GM15510 (cell line): Measurements from ENCODE around the gene ST6GALNAC6.

Experiments used
- POLR2A ChIP-seq: IDR thresholded peaks from 3 replicates; pipeline ENCODE4 v1.6.1; 2011; ENCODE audit warnings: borderline replicate concordance; ENCODE audit not compliant: insufficient read length; ENCODE audit errors: extremely low read depth

Gene ST6GALNAC6

DNA sequence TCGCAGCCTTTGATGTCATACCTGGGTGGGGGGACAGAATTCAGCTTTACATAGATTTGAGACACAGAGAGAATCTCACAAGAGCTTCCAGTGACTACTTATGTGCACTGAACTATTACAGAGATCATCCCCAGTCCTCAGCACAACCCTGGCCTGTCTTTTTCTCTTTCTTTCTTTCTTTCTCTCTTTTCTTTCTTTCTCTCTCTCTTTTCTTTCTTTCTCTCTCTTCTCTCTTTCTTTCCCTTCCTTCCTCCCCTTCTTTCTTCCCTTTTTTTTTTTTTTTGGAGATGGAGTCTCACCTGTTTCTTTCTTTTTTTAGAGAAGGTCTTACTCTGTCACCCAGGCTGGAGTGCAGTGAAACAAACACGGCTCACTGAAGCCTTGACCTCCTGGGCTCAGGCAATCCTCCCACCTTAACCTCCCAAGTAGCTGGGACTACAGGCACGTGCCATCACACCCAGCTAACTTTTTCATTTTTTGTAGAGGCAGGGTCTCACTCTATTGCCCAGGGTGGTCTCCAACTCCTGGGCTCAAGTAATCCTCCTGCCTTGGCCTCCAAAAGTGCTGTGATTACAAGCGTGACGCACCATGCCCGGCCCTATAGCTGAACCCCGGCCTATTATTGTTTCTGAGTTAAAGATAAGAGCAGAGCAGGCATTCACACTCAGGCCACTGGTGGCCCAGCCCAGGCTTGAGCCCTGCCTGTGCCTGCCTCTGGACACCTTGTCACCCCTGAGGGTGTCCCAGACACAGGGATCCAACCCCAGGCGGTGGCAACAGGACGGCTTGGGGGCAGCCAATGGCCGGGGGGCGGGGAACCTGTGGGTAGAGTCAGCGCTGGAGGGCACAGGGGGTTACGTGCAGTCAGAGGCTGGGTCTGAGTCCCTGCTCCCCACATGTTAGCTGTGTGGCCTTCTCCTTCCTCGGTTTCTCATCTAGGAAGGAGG, 26.8 kb upstream of the ST6GALNAC6 start:
- no peak for TF ChIP-seq POLR2A

DNA sequence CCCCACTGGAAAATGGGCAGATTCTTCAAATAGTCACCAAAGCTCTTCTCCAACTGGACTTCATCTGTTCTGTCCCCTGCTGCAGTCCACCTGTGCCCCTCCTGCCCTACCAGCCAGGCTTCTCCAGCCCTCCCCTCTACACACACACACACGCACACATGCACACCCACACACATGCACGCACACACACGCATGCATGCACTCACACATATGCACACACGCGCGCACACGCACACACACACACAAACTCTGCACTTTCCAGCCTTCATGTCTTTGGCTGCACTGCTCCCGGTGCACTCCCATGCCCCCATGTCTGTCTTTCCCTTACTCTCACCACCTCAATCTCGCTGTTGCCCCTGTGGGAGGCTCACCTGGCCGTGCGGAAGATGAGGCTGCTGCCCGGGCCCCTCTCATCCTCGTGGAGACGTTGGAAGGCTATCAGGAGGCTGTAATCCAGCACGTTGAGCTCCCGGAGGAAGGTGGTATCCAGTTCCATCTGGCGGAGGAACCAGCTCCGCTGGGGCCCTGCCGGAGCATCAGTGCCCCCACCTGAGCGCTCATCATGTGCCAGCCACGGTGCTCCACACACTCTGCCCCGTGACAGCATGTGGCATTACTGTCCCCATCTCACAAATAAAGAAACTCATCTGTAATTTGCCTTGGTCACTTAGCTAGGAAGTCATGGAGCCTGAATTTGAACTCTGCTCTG, 25.5 kb upstream of the ST6GALNAC6 start:
- TF ChIP-seq POLR2A = no peak

DNA sequence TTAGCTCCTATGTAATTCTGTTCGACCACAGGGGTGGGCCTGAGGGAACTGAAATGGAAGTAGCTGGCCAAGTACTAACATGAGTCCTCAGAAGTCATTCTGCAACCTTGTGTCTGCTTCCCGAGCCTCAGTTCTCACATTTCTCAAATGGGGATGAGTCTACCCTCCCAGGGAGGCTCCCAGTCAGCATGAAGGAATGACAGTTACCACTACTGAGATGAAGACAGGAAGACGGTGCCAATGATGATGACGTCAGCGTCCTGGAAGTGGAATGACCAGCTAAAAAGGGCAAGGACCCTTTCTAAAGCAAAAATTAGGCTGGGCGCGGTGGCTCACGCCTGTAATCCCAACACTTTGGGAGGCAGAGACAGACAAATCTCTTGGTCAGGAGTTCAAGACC, 24.4 kb upstream of the ST6GALNAC6 start:
- no peak for TF ChIP-seq POLR2A

DNA sequence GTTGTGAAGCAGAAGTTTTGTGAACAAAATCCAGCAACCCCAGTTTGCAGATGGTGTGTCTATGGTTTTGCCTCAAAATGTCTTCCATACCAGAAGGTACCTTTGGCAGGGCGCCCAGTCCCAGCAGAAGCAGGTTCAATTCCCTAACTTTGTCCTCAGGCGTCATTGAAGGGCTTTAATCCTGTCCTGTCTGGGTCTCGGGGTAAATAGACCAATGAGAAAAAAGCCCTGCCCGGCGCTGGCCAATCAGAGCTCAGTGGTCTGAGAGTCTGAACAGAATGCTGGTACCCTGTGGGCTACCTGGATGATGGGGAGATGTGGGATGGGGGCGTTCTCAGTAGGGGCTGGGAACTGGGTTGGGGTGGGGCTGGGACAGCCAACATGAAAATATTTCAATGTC, 23.6 kb upstream of the ST6GALNAC6 start:
- no peak for TF ChIP-seq POLR2A

DNA sequence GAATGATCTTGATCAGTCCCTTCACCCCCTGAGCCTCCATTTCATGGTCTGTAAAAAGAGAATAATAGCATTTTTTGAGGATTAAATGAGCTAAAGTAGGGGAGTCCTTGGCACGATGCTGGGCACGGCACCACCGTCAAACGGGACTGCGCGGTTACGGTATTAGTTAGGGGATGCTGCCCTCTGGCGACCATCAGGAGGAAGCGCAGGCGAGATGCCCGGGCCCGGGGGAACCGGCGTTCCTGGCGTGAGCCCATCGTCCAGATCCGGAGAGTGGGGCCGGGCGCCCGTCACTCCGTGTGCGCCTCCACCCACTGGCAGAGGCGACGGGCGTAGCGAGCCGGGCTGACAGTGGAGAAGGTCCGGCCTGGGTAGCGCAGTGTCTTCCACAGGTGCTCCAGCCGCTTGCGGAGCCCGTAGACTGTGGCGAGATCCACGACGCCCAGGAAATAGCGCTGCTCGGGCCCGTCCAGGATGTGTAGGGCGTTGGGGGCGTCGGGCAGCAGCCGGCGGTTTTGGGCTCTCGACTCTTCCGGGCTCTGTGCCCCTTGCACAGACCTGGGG, 22.2 kb upstream of the ST6GALNAC6 start:
- no peak for TF ChIP-seq POLR2A

DNA sequence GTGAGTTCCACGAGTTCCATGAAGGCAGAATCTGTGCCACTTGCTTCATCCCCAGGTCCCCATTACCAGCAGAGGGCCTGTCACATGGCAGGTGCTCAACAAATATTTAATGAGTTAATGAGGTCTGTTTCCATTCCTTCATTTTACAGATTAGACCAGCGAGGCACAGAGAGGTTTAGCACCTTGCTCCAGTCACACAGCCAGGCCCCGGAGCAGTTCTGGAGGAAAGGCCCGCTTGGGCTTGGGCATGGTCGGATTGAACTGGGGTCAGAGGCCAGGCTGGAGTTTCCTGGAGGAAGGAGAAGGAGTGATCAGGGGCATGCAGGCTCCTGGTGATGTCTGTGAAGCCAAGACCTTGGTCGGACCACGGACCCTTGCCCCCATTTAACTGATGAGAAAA, 21.4 kb upstream of the ST6GALNAC6 start:
- no peak for TF ChIP-seq POLR2A

DNA sequence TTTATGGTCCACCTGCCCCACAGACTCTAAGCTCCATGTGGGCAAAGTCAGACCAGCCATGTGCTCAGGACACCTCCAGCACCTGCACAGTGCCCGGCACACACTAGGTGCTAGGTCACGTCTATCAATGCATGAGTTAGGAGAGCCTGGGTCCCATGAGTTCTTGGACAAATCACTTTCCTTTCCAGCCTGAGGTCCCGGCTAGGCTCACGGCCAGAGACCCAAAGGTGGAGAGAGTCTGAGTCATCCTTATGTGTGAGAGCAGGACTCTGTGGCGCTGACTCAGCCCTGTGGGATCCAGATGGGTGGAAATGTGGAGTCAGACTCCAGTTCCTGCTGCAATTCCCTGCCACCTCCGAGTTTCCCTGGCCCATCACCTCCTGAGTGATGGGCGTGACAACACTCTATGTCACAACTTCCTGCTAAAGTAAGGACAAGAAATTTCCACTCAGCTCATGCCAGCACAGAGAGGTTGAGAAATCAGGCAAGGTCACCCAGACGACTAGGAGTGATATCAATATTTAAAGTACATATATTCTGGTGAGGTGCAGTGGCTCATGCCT, 19.9 kb upstream of the ST6GALNAC6 start:
- no peak for TF ChIP-seq POLR2A

DNA sequence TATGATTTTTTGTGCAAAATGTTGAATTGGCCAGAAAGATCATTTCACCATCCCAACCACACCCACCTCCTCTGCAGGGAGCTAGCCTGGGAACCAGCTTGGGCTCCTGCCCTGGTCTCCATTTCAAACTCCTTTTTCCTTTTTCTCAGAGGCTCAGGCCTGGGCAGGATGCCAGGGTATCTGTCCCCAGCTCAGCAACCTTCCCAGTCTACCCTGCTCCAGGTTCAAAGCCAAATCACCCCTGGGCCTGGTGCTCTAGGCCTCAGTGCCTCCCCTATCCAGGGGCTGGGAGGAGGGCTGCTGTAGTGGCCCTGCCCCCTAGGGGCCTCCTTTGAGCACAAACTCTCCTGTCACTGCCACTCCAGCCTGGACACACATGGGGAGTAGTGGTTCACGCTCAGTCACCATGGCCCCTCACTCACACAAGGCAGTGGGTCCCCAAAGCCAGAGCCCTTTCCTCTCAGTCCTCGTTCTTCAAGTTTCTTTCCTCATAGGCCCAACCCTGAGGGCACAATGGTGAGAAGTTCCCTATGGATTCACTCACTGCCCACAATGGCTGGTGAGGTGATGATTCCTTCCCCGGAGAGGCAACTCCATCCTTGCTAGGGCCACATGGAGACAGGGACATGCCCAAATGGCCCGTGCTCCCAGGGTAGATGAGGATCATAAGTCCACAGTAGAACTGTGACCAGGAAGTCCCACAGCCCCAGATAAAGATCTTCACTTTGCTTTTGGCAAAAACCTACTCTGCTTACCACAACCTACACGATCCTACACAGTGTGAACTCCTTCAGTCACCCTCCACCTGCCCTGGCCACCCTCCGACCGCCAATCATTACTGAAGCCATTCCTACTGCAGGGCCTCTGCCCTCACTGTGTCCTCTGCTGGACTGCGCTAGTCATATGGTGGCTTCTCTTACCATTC, 19.0 kb upstream of the ST6GALNAC6 start:
- no peak for TF ChIP-seq POLR2A

DNA sequence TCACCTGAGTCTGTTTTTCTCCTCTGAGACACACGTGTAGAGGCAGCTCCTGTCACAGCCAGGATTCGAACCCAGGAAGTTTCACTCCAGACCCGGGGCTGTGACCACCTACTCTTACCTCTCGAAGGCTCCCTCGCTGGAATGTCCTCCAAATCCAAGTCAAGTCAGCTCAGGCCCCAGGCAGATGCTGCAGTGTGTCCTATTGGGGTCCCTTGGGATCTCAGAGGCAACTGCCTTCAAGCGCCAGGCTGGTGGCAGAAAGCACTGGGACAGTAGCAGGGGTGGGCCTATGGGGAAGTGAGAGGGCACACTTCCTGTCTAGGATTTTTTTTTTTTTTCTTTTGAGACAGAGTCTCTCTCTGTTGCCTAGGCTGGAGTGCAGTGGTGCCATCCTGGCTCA, 18.2 kb upstream of the ST6GALNAC6 start:
- TF ChIP-seq POLR2A = no peak

DNA sequence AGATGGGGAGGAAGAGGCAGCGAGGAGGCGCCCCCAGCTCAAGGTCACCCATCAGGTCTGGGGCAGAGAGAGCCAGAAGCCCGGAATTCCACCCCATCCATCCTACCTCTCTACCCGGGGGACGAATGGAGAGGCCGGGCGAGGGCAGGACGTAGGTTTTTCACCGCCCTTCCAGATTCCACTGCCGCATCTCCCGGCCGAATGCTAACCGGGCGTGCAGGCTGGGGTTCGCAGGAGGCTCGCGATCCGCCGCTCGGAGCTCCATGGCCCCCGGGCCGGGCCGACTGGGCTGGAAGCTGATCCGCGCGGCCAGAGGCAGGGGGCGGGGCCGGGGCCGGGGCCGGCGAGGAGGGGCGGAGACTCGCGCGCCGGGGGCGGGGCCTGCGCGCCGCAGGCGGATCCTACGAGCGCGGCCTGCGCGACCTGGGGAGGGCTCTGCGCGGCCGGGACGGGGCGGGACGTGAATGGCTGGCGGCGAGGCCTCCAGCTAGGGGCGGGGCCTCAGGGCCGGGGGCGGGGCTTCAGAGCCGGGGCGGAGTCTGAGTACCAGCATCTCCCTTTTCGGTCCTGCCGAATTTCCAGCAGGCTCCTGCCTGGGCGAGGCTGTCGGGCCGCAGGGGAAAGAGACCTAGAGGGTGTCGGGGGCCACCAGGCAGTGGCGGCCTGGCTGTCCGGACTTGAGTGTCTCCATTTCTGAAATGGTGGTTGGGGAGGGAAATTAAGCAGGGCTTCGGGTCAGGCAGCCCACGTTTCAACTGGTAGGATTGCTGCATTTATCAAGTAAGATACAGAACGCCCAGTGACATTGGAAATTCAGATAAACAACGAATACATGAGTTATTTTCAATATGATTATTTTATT, 17.5 kb upstream of the ST6GALNAC6 start, which contains the start of gene ST6GALNAC4:
ST6GALNAC4 (minus strand) TSS at position 322 of the 862 bp plus-strand sequence. CDS start 622 bp downstream, outside the sequence.
- peak; percentile 73 for TF ChIP-seq POLR2A

DNA sequence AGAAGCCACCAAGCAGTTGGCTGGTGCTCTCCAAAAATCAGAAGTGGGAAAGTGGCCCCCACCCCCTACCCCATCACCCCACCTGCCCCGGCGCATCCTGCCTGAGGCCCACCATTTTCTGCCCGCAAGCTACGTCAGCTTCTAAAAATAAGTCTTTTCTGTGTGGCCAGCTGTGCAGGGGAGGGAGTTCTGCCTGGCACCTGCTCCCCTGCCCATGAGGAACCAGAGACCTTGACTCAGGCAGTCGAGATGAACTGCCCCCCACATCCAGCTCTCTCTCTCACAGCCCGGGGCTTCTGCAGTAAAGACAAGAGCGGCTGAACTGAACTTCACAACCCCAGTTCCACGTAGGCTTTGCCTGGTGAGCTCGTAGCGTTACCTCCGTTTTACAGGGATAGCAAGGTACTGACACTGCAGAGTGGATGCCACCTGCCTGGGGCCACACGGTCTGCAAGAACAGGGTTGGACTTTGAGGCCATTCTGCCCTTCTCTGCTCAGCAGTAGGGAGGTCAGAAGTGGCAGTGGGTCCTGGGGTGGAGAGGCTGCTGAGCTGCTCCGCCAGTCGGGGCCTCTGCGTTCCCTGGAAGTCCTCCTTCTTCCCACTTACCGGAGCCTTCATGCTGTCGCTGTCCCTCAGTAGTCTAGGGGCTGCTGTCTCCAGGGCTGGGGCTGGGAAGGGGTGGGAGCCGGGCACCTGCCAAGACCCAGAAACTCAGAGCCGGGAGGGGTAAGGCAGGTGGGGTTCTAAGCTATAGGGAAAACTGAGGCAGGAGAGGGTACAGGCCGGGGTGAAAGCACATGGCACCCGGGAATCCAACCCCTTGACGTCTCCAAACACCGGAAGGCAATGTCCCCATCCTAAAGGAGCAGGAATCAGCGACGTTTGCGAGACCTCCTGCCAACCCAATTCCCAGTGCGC, 16.7 kb upstream of the ST6GALNAC6 start:
- peak; percentile 50 for TF ChIP-seq POLR2A

DNA sequence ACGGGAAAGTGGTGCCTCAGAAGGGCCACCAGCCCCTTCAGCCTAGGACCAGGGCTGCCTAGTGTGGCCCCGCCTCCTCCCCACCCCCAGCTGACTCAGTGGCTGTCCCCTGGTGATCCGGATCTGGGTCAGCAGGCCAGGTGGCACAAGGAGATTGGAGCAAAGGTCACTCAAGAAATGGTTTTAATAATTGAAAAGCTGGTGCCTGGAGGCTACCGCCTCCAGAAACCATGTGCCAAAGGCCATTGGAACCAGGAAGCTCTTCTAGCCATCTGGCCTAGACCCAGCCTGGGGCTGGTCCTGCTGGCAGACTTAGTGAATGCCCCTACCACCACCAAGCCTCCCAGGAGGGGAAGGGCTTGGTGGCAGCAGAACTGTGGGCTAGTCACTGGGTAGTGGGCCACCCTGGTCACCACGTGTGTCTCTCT, 15.9 kb upstream of the ST6GALNAC6 start:
- TF ChIP-seq POLR2A = no peak
